Osteocyte (in vitro differentiated cells): ENCODE data around the gene ZMAT5. TPM values are rescaled to one million over a fixed set of nuclear protein-coding genes. Genes with fewer than 3 reads are reported as not detected.

Experiments
- DNase-seq: peaks from one replicate; pipeline ENCODE4 v3.0.0; 2021; ENCODE audit warnings: mixed read lengths; ENCODE audit not compliant: unreplicated experiment; ENCODE audit errors: extremely low spot score
- H3K27ac Mint-ChIP-seq: one replicate; pipeline ENCODE4 v1.8.0; 2021; ENCODE audit warnings: mild to moderate bottlenecking, mixed read lengths; ENCODE audit not compliant: unreplicated experiment
- H3K27me3 Mint-ChIP-seq: one replicate; pipeline ENCODE4 v1.8.0; 2021; ENCODE audit warnings: mixed read lengths; ENCODE audit not compliant: unreplicated experiment
- H3K36me3 Mint-ChIP-seq: one replicate; pipeline ENCODE4 v1.8.0; 2021; ENCODE audit warnings: mixed read lengths; ENCODE audit not compliant: unreplicated experiment
- H3K4me1 Mint-ChIP-seq: one replicate; pipeline ENCODE4 v1.8.0; 2021; ENCODE audit warnings: mixed read lengths; ENCODE audit not compliant: unreplicated experiment
- H3K4me3 Mint-ChIP-seq: one replicate; pipeline ENCODE4 v1.8.0; 2021; ENCODE audit warnings: mild to moderate bottlenecking, moderate library complexity, mixed read lengths; ENCODE audit not compliant: unreplicated experiment
- H3K9me3 Mint-ChIP-seq: one replicate; pipeline ENCODE4 v1.8.0; 2021; ENCODE audit warnings: mixed read lengths; ENCODE audit not compliant: unreplicated experiment
- total RNA-seq: library from RNA; stranded (reverse); gene quantifications from 2 replicates; pipeline ENCODE4 v1.2.1, GENCODE V29; 2021
- TF ChIP-seq, protein P1 (sequence below): fragments of 200-600 bp; sonication (generic); IDR thresholded peaks from 2 replicates; pipeline ENCODE4 v1.5.0; 2021; ENCODE audit warnings: antibody characterized with exemption, mild to moderate bottlenecking, moderate library complexity

ZMAT5 gene
- total RNA-seq, 1 donor from 2014 or later = 25.0 TPM

DNA sequence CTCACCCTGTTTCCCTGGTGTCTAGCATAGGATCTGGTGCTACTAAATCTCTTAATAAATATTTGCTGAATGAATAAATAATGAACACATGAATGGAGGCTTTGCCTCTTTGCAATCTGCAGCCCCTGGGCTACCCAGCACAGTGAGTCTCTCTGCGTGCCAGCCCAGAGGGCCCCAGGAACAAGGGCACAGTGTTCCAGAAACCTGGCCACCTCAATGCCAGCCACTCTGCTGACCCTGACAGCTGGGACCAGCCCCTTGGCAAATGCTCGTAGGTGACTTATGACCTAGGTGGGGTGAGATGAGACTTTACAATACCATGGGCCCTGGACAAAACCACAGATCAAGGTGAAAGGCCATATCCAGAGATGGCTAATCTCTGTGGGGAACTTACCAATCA lies 32.0 kb upstream of the ZMAT5 start:
- peak overlapping the region; percentile 41 for H3K27ac Mint-ChIP-seq
- no peaks in the 10 kb centered on the region for H3K27me3 Mint-ChIP-seq
- no peak overlapping the region for H3K4me3 Mint-ChIP-seq
- H3K4me1 Mint-ChIP-seq = no peaks in the 10 kb centered on the region
- no peaks in the 10 kb centered on the region for H3K9me3 Mint-ChIP-seq
- DNase-seq = no peak
- TF ChIP-seq, protein P1, sequence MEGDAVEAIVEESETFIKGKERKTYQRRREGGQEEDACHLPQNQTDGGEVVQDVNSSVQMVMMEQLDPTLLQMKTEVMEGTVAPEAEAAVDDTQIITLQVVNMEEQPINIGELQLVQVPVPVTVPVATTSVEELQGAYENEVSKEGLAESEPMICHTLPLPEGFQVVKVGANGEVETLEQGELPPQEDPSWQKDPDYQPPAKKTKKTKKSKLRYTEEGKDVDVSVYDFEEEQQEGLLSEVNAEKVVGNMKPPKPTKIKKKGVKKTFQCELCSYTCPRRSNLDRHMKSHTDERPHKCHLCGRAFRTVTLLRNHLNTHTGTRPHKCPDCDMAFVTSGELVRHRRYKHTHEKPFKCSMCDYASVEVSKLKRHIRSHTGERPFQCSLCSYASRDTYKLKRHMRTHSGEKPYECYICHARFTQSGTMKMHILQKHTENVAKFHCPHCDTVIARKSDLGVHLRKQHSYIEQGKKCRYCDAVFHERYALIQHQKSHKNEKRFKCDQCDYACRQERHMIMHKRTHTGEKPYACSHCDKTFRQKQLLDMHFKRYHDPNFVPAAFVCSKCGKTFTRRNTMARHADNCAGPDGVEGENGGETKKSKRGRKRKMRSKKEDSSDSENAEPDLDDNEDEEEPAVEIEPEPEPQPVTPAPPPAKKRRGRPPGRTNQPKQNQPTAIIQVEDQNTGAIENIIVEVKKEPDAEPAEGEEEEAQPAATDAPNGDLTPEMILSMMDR = no peak
- H3K36me3 Mint-ChIP-seq = peaks cover 31% of the 10 kb centered on the region

DNA sequence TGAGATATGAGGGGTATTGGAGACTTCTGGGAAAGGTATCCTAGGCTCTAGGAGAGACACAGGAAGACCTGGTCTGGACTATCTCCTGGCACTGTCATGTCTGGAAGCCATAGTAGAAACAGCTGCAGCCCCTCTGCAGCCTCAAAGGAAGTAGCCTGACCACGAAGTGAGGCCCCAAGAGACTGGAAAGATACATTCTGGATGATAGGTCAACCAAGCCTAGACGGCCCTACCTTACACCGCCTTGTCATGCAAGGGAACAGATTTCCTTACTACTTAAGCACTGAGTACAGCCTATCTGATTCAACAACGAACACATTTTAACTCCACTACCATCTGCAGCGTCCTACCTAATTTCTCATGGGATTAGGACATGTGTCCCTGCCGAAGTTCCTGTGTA lies 31.5 kb upstream of the ZMAT5 start:
- TF ChIP-seq, protein P1 = no peak
- Mint-ChIP-seq H3K4me3 (no peak overlapping the region), H3K27ac (no peak overlapping the region)

DNA sequence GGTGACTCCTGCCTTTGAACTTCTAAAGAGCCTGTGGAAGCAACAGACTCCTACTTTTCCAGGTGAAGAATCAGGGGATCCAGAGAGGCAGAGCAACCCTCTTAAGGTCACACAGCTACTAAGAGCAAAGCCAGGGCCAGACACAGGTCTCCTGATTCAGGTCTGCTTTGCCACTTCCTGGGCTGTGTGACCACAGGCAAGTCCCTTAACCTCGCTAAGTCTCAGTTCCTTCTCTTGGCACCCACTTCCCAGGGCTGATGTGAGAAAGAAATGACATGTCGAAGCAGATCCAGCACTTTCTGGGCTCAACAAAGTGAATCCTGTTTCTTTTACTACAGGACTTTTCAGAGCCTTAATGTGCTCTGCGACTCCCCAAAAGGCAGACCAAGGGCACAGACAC lies 30.5 kb upstream of the ZMAT5 start:
- DNase-seq = no peak
- no peak overlapping the region for H3K4me3 Mint-ChIP-seq
- H3K27me3 Mint-ChIP-seq = no peaks in the 10 kb centered on the region
- H3K36me3 Mint-ChIP-seq = peaks cover 34% of the 10 kb centered on the region
- TF ChIP-seq, protein P1 = no peak
- H3K4me1 Mint-ChIP-seq = no peaks in the 10 kb centered on the region
- H3K9me3 Mint-ChIP-seq = no peaks in the 10 kb centered on the region
- no peak overlapping the region for H3K27ac Mint-ChIP-seq

More for the DNA sequence above, 31.5 kb upstream of the ZMAT5 start:
- no peaks in the 10 kb centered on the region for H3K9me3 Mint-ChIP-seq
- no peaks in the 10 kb centered on the region for H3K4me1 Mint-ChIP-seq
- peaks cover 28% of the 10 kb centered on the region for H3K36me3 Mint-ChIP-seq
- no peaks in the 10 kb centered on the region for H3K27me3 Mint-ChIP-seq
- no peak for DNase-seq

DNA sequence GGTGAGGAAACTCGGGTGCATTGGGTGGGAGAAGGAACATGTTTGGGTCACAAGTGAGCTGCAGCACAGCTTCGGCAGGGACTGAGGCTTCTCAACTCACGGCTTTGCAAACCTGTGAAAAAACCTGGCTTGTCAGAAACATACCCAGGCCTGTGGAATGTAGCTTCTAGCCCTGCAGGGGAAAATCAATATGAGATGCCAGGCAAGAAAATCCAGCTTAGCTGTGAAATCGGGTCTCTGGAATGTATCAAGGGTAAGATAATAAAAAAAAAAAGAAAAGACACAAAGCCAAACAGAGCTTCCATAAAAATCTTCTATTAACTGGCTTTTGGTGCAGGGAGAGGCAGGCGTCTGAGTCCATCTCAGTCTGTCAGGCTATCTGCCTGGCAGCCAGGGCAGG lies 28.9 kb upstream of the ZMAT5 start:
- Mint-ChIP-seq H3K4me1 (no peaks in the 10 kb centered on the region), H3K36me3 (peaks cover 27% of the 10 kb centered on the region), H3K27me3 (no peaks in the 10 kb centered on the region), H3K9me3 (no peaks in the 10 kb centered on the region), H3K4me3 (no peak overlapping the region), H3K27ac (no peak overlapping the region)
- DNase-seq = no peak
- TF ChIP-seq, protein P1 = no peak

DNA sequence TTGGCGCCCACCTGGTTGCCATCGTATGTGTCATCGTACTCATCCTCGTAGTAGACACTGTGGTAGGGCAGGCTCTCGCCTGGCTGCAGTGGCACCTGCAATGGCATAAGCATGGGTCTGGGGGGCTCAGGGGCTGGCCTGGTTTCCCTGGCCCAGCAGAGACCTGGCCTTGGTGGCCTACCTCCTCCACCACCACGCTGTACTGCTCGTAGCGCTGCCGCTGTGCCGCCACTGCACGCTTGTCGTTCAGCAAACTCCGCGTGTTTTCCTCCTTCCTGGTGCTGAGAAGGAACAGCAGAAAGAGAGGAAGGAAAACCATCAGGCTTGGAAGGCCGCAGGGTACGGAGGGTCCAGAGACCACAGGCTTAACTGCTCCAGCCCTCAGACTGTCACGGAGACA lies 26.6 kb upstream of the ZMAT5 start:
- no peak for DNase-seq
- Mint-ChIP-seq H3K27me3 (no peaks in the 10 kb centered on the region), H3K36me3 (peaks cover 30% of the 10 kb centered on the region), H3K4me1 (no peaks in the 10 kb centered on the region), H3K9me3 (no peaks in the 10 kb centered on the region), H3K4me3 (no peak overlapping the region), H3K27ac (no peak overlapping the region)
- TF ChIP-seq, protein P1 = no peak
